ENCODE measurements around the gene STAT1.
"Not testable (repeated sequence)": the region's sequence is repeated elsewhere in the genome, so short reads cannot be mapped to it uniquely, and the experiment has no call there.

Gene STAT1

GRCh38 chr2:191008286-191008685 lies 5.7 kb downstream of the STAT1 start:
- peaks cover 18% of the 10 kb centered on the region for H3K4me1 Mint-ChIP-seq
- H3K27me3 Mint-ChIP-seq, result no peaks in the 10 kb centered on the region
- peak overlapping the region; percentile 63 for H3K27ac Mint-ChIP-seq
- no peak overlapping the region for H3K4me3 Mint-ChIP-seq
- peaks cover 35% of the 10 kb centered on the region for H3K36me3 Mint-ChIP-seq
- H3K9me3 Mint-ChIP-seq, result peaks cover 2% of the 10 kb centered on the region
- DNase-seq (ENCODE audit: low spot score in 2 of 2) (no peak), ATAC-seq (ENCODE audit: low read depth) (no peak)

GRCh38 chr2:191006997-191007783 lies 6.8 kb downstream of the STAT1 start:
- Mint-ChIP-seq H3K27ac (no peak overlapping the region), H3K36me3 (peaks cover 41% of the 10 kb centered on the region), H3K4me3 (no peak overlapping the region), H3K4me1 (peaks cover 18% of the 10 kb centered on the region), H3K27me3 (no peaks in the 10 kb centered on the region), H3K9me3 (peaks cover 2% of the 10 kb centered on the region)
- no peak for DNase-seq (ENCODE audit: low spot score in 2 of 2)
- no peak for ATAC-seq (ENCODE audit: low read depth)

GRCh38 chr2:191006297-191006696 lies 7.7 kb downstream of the STAT1 start:
- H3K27ac Mint-ChIP-seq, result no peak overlapping the region
- peaks cover 43% of the 10 kb centered on the region for H3K36me3 Mint-ChIP-seq
- DNase-seq (ENCODE audit: low spot score in 2 of 2) (no peak), ATAC-seq (ENCODE audit: low read depth) (no peak)
- H3K4me3 Mint-ChIP-seq, result no peak overlapping the region
- H3K27me3 Mint-ChIP-seq, result no peaks in the 10 kb centered on the region
- H3K9me3 Mint-ChIP-seq, result peaks cover 2% of the 10 kb centered on the region
- peaks cover 18% of the 10 kb centered on the region for H3K4me1 Mint-ChIP-seq

GRCh38 chr2:191003405-191004309 lies 10.3 kb downstream of the STAT1 start:
- Mint-ChIP-seq H3K27ac (peak overlapping the region; percentile 55), H3K36me3 (peaks cover 56% of the 10 kb centered on the region), H3K9me3 (peaks cover 2% of the 10 kb centered on the region), H3K4me1 (peaks cover 10% of the 10 kb centered on the region), H3K4me3 (no peak overlapping the region), H3K27me3 (no peaks in the 10 kb centered on the region)
- ATAC-seq (ENCODE audit: low read depth) (no peak), DNase-seq (ENCODE audit: low spot score in 2 of 2) (no peak)

- Mint-ChIP-seq H3K4me1 (peaks cover 3% of the 10 kb centered on the region), H3K9me3 (peaks cover 2% of the 10 kb centered on the region), H3K27me3 (no peaks in the 10 kb centered on the region), H3K4me3 (no peak overlapping the region), H3K36me3 (peaks cover 58% of the 10 kb centered on the region), H3K27ac (peak overlapping the region; percentile 31)
- DNase-seq (ENCODE audit: low spot score in 2 of 2), result no peak
- ATAC-seq (ENCODE audit: low read depth), result no peak
These were observed 12.3 kb downstream of the STAT1 start for GRCh38 chr2:191001624-191002023.

GRCh38 chr2:191001032-191001431 lies 12.9 kb downstream of the STAT1 start:
- Mint-ChIP-seq H3K27me3 (no peaks in the 10 kb centered on the region), H3K27ac (no peak overlapping the region), H3K36me3 (peaks cover 59% of the 10 kb centered on the region), H3K4me3 (no peak overlapping the region), H3K9me3 (peaks cover 2% of the 10 kb centered on the region), H3K4me1 (peaks cover 3% of the 10 kb centered on the region)
- no peak for ATAC-seq (ENCODE audit: low read depth)
- DNase-seq (ENCODE audit: low spot score in 2 of 2), result no peak

GRCh38 chr2:190999949-191000665 lies 13.9 kb downstream of the STAT1 start:
- DNase-seq (ENCODE audit: low spot score in 2 of 2) (no peak), ATAC-seq (ENCODE audit: low read depth) (no peak)
- peaks cover 66% of the 10 kb centered on the region for H3K36me3 Mint-ChIP-seq
- no peak overlapping the region for H3K4me3 Mint-ChIP-seq
- H3K9me3 Mint-ChIP-seq, result peaks cover 1% of the 10 kb centered on the region
- H3K27me3 Mint-ChIP-seq, result no peaks in the 10 kb centered on the region
- H3K4me1 Mint-ChIP-seq, result peaks cover 4% of the 10 kb centered on the region
- no peak overlapping the region for H3K27ac Mint-ChIP-seq

- no peaks in the 10 kb centered on the region for H3K9me3 Mint-ChIP-seq
- H3K27ac Mint-ChIP-seq, result no peak overlapping the region
- H3K4me3 Mint-ChIP-seq, result no peak overlapping the region
- peaks cover 64% of the 10 kb centered on the region for H3K36me3 Mint-ChIP-seq
- H3K4me1 Mint-ChIP-seq, result peaks cover 5% of the 10 kb centered on the region
- H3K27me3 Mint-ChIP-seq, result no peaks in the 10 kb centered on the region
- no peak for DNase-seq (ENCODE audit: low spot score in 2 of 2)
- ATAC-seq (ENCODE audit: low read depth), result no peak
These were observed 14.9 kb downstream of the STAT1 start for GRCh38 chr2:190999058-190999457.

GRCh38 chr2:190997526-190998113 lies 16.4 kb downstream of the STAT1 start:
- Mint-ChIP-seq H3K36me3 (peaks cover 61% of the 10 kb centered on the region), H3K27me3 (no peaks in the 10 kb centered on the region), H3K4me1 (peaks cover 5% of the 10 kb centered on the region), H3K4me3 (no peak overlapping the region), H3K27ac (peak overlapping the region; percentile 53), H3K9me3 (no peaks in the 10 kb centered on the region)
- no peak for DNase-seq (ENCODE audit: low spot score in 2 of 2)
- ATAC-seq (ENCODE audit: low read depth), result no peak

- H3K36me3 Mint-ChIP-seq, result peaks cover 60% of the 10 kb centered on the region
- H3K4me3 Mint-ChIP-seq, result no peak overlapping the region
- DNase-seq (ENCODE audit: low spot score in 2 of 2), result no peak
- peaks cover 5% of the 10 kb centered on the region for H3K4me1 Mint-ChIP-seq
- ATAC-seq (ENCODE audit: low read depth), result no peak
- H3K27ac Mint-ChIP-seq, result peak overlapping the region; percentile 53
- no peaks in the 10 kb centered on the region for H3K9me3 Mint-ChIP-seq
- no peaks in the 10 kb centered on the region for H3K27me3 Mint-ChIP-seq
These were observed 17.0 kb downstream of the STAT1 start for GRCh38 chr2:190996947-190997346.

GRCh38 chr2:190996338-190996946 lies 17.5 kb downstream of the STAT1 start:
- DNase-seq (ENCODE audit: low spot score in 2 of 2), result no peak
- Mint-ChIP-seq H3K27me3 (no peaks in the 10 kb centered on the region), H3K27ac (peak overlapping the region; percentile 76), H3K9me3 (no peaks in the 10 kb centered on the region), H3K4me1 (peaks cover 5% of the 10 kb centered on the region), H3K4me3 (no peak overlapping the region), H3K36me3 (peaks cover 60% of the 10 kb centered on the region)
- ATAC-seq (ENCODE audit: low read depth), result peak; percentile 82

GRCh38 chr2:190995315-190995714 lies 18.7 kb downstream of the STAT1 start:
- peaks cover 58% of the 10 kb centered on the region for H3K36me3 Mint-ChIP-seq
- not testable (repeated sequence) for ATAC-seq (ENCODE audit: low read depth); H3K27me3 Mint-ChIP-seq; H3K4me3 Mint-ChIP-seq; H3K4me1 Mint-ChIP-seq; DNase-seq (ENCODE audit: low spot score in 2 of 2); H3K9me3 Mint-ChIP-seq
- H3K27ac Mint-ChIP-seq, result peak overlapping the region; percentile 76

- DNase-seq (ENCODE audit: low spot score in 2 of 2) (no peak), ATAC-seq (ENCODE audit: low read depth) (no peak)
- Mint-ChIP-seq H3K4me1 (peaks cover 5% of the 10 kb centered on the region), H3K27ac (peak overlapping the region; percentile 17), H3K9me3 (no peaks in the 10 kb centered on the region), H3K27me3 (no peaks in the 10 kb centered on the region), H3K36me3 (peaks cover 56% of the 10 kb centered on the region), H3K4me3 (no peak overlapping the region)
These were observed 19.8 kb downstream of the STAT1 start for GRCh38 chr2:190994148-190994547.
